Effector memory CD8-positive, alpha-beta T cell (primary cell): Measurements from ENCODE around the gene ADCY4.
A peak's percentile ranks its signal among the peaks of the same experiment; 100 is the strongest.

Source experiments
- ATAC-seq: fragments of 150-1000 bp; cut with Tn5 transposase; replicated peaks from 2 replicates; pipeline ENCODE4 v1.10.0; 2021; ENCODE audit warnings: mild to moderate bottlenecking, moderate library complexity
- DNase-seq, 3 experiments: peaks; one replicate each; pipeline ENCODE4 v3.0.0; 2021
- H3K27ac Mint-ChIP-seq, 2 donors: one replicate each; pipeline ENCODE4 v1.8.0; 2022; ENCODE audit warnings: mild to moderate bottlenecking in 2 of 2, mixed read lengths in 2 of 2, moderate library complexity in 2 of 2
- H3K27me3 Mint-ChIP-seq, 2 donors: one replicate each; pipeline ENCODE4 v1.8.0; 2022; ENCODE audit warnings: mixed read lengths in 2 of 2
- H3K36me3 Mint-ChIP-seq: one replicate; pipeline ENCODE4 v1.8.0; 2022; ENCODE audit warnings: mild to moderate bottlenecking, moderate library complexity, mixed read lengths; ENCODE audit not compliant: insufficient read depth
- H3K4me1 Mint-ChIP-seq, 2 donors: one replicate each; pipeline ENCODE4 v1.8.0; 2022; ENCODE audit warnings: low read depth in 2 of 2, mixed read lengths in 2 of 2
- H3K4me3 Mint-ChIP-seq, 2 donors: one replicate each; pipeline ENCODE4 v1.8.0; 2022; ENCODE audit warnings: mild to moderate bottlenecking in 2 of 2, mixed read lengths in 2 of 2, moderate library complexity in 2 of 2
- H3K9me3 Mint-ChIP-seq, 2 donors: one replicate each; pipeline ENCODE4 v1.8.0; 2022; ENCODE audit warnings: mixed read lengths in 2 of 2

ADCY4 gene

GRCh38 chr14:24300326-24300980 is 34.4 kb downstream of the ADCY4 start:
- Mint-ChIP-seq H3K4me1 (peaks cover 33 to 51% of the 10 kb centered on the region in 2 donors), H3K4me3 (peak overlapping the region; percentile 89 to 91), H3K36me3 (peaks cover 54% of the 10 kb centered on the region), H3K27me3 (no peaks in the 10 kb centered on the region), H3K27ac (peak overlapping the region; percentile 91 to 96), H3K9me3 (no peaks in the 10 kb centered on the region)
- ATAC-seq, result no peak
- DNase-seq, result no peak

GRCh38 chr14:24299255-24300191 is 35.3 kb downstream of the ADCY4 start, which contains the start of the genes DHRS1 and NOP9:
Gene DHRS1, minus strand, starts transcription at chr14:24299780. Its CDS starts 674 bp downstream, at chr14:24299106.
Gene NOP9, plus strand, starts transcription at chr14:24299850. Its CDS starts 105 bp downstream, at chr14:24299955.
- Mint-ChIP-seq H3K9me3 (no peaks in the 10 kb centered on the region), H3K4me1 (peaks cover 33 to 51% of the 10 kb centered on the region in 2 donors), H3K27ac (peak within 1 kb of the TSS; percentile 91 to 96), H3K4me3 (peak within 1 kb of the TSS; percentile 89 to 91), H3K27me3 (no peaks in the 10 kb centered on the region), H3K36me3 (peaks cover 50% of the 10 kb centered on the region)
- DNase-seq, result peak; percentile 93 to 95 (median 93)
- ATAC-seq, result peak; percentile 82

- Mint-ChIP-seq H3K27ac (peak overlapping the region; percentile 91 to 96), H3K4me1 (peaks cover 33 to 48% of the 10 kb centered on the region in 2 donors), H3K27me3 (no peaks in the 10 kb centered on the region), H3K36me3 (peaks cover 43% of the 10 kb centered on the region), H3K4me3 (peak overlapping the region; percentile 89 to 91), H3K9me3 (no peaks in the 10 kb centered on the region)
- ATAC-seq (no peak), DNase-seq (no peak)
Observed at GRCh38 chr14:24298892-24299254, 36.0 kb downstream of the ADCY4 start.

- peaks cover 33 to 48% of the 10 kb centered on the region in 2 donors for H3K4me1 Mint-ChIP-seq
Observed at GRCh38 chr14:24297190-24297964, 37.5 kb downstream of the ADCY4 start.

GRCh38 chr14:24296341-24297157 is 38.3 kb downstream of the ADCY4 start:
- peak; percentile 62 to 69 (median 68) for DNase-seq
- Mint-ChIP-seq H3K4me3 (peak overlapping the region in 1 of 2 donors; percentile 5), H3K27me3 (no peaks in the 10 kb centered on the region), H3K36me3 (peaks cover 46% of the 10 kb centered on the region), H3K9me3 (no peaks in the 10 kb centered on the region), H3K27ac (peak overlapping the region; percentile 86 to 92), H3K4me1 (peaks cover 31 to 43% of the 10 kb centered on the region in 2 donors)
- peak; percentile 65 for ATAC-seq

More at GRCh38 chr14:24297190-24297964, 37.5 kb downstream of the ADCY4 start:
- Mint-ChIP-seq H3K36me3 (peaks cover 41% of the 10 kb centered on the region), H3K27ac (peak overlapping the region in 1 of 2 donors; percentile 92), H3K4me3 (no peak overlapping the region), H3K9me3 (no peaks in the 10 kb centered on the region), H3K27me3 (no peaks in the 10 kb centered on the region)
- no peak for ATAC-seq
- no peak for DNase-seq

- H3K27ac Mint-ChIP-seq, result no peak overlapping the region
- no peak for DNase-seq
- H3K4me3 Mint-ChIP-seq, result no peak overlapping the region
- peaks cover 11 to 19% of the 10 kb centered on the region in 2 donors for H3K4me1 Mint-ChIP-seq
- H3K9me3 Mint-ChIP-seq, result no peaks in the 10 kb centered on the region
- ATAC-seq, result no peak
- no peaks in the 10 kb centered on the region for H3K27me3 Mint-ChIP-seq
- peaks cover 37% of the 10 kb centered on the region for H3K36me3 Mint-ChIP-seq
Observed at GRCh38 chr14:24293525-24293924, 41.3 kb downstream of the ADCY4 start.

- DNase-seq (no peak), ATAC-seq (no peak)
- Mint-ChIP-seq H3K9me3 (no peaks in the 10 kb centered on the region), H3K4me3 (no peak overlapping the region), H3K36me3 (peaks cover 35% of the 10 kb centered on the region), H3K27me3 (no peaks in the 10 kb centered on the region), H3K4me1 (peaks cover 6 to 13% of the 10 kb centered on the region in 2 donors), H3K27ac (peak overlapping the region in 1 of 2 donors; percentile 35)
Observed at GRCh38 chr14:24292118-24292807, 42.6 kb downstream of the ADCY4 start.

- Mint-ChIP-seq H3K9me3 (no peaks in the 10 kb centered on the region), H3K36me3 (peaks cover 31% of the 10 kb centered on the region), H3K4me3 (no peak overlapping the region), H3K27ac (peak overlapping the region in 1 of 2 donors; percentile 35), H3K27me3 (no peaks in the 10 kb centered on the region), H3K4me1 (peaks cover 2 to 7% of the 10 kb centered on the region in 2 donors)
- ATAC-seq (no peak), DNase-seq (no peak)
Observed at GRCh38 chr14:24291446-24292117, 43.3 kb downstream of the ADCY4 start.

- no peak overlapping the region for H3K4me3 Mint-ChIP-seq
- DNase-seq (no peak), ATAC-seq (no peak)
- H3K27ac Mint-ChIP-seq, result peak overlapping the region in 1 of 2 donors; percentile 79
- no peaks in the 10 kb centered on the region for H3K27me3 Mint-ChIP-seq
- no peaks in the 10 kb centered on the region for H3K4me1 Mint-ChIP-seq
- H3K36me3 Mint-ChIP-seq, result peaks cover 26% of the 10 kb centered on the region
- H3K9me3 Mint-ChIP-seq, result no peaks in the 10 kb centered on the region
Observed at GRCh38 chr14:24290746-24291145, 44.1 kb downstream of the ADCY4 start.

- Mint-ChIP-seq H3K36me3 (peaks cover 20% of the 10 kb centered on the region), H3K4me1 (no peaks in the 10 kb centered on the region), H3K4me3 (no peak overlapping the region), H3K27ac (peak overlapping the region in 1 of 2 donors; percentile 57), H3K9me3 (no peaks in the 10 kb centered on the region), H3K27me3 (no peaks in the 10 kb centered on the region)
- no peak for DNase-seq
- peak; percentile 12 for ATAC-seq
Observed at GRCh38 chr14:24289649-24290280, 45.1 kb downstream of the ADCY4 start.

- no peak for ATAC-seq
- H3K4me3 Mint-ChIP-seq, result no peak overlapping the region
Observed at GRCh38 chr14:24286996-24287395, 47.9 kb downstream of the ADCY4 start.

More at GRCh38 chr14:24286996-24287395, 47.9 kb downstream of the ADCY4 start:
- H3K27ac Mint-ChIP-seq, result peak overlapping the region in 1 of 2 donors; percentile 36
- no peak for DNase-seq
- no peaks in the 10 kb centered on the region for H3K4me1 Mint-ChIP-seq
- H3K9me3 Mint-ChIP-seq, result no peaks in the 10 kb centered on the region
- peaks cover 6% of the 10 kb centered on the region for H3K36me3 Mint-ChIP-seq
- H3K27me3 Mint-ChIP-seq, result no peaks in the 10 kb centered on the region
